ENCODE results near the gene CXCL17.

Gene CXCL17

GRCh38 chr19:42397263-42398166, 45.2 kb downstream of the CXCL17 start:
- DNase-seq = no peak

GRCh38 chr19:42396381-42397262, 46.1 kb downstream of the CXCL17 start:
- DNase-seq = peak; percentile 71 to 92 (median 74)

- DNase-seq = no peak
Measured at GRCh38 chr19:42394751-42395150, 48.0 kb downstream of the CXCL17 start.

- DNase-seq = no peak
Measured at GRCh38 chr19:42392165-42392564, 50.6 kb downstream of the CXCL17 start.

DNA sequence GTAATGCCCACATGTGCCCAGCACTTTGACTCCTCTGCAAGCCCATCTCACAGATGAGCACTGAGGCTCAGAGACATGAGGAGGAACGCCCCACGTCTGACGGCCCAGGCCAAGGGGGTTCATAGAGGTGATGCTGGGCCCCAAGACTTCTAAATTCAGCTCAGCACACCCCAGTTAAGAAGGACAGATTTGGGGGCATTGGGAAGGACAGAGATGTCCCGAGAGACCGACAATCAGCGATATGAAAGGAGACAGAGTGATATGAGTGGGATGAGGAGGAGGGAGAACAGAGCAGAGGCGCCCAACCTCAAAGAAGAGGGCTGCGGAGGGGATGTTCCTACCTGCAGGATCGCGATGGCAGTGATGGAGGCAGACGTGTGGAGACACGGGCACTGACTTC, 52.8 kb downstream of the CXCL17 start, which contains the start of gene CNFN:
CNFN (minus strand) TSS at position 399 of the 400 bp plus-strand sequence. CDS start 1,260 bp downstream, outside the sequence.
- DNase-seq = no peak

DNA sequence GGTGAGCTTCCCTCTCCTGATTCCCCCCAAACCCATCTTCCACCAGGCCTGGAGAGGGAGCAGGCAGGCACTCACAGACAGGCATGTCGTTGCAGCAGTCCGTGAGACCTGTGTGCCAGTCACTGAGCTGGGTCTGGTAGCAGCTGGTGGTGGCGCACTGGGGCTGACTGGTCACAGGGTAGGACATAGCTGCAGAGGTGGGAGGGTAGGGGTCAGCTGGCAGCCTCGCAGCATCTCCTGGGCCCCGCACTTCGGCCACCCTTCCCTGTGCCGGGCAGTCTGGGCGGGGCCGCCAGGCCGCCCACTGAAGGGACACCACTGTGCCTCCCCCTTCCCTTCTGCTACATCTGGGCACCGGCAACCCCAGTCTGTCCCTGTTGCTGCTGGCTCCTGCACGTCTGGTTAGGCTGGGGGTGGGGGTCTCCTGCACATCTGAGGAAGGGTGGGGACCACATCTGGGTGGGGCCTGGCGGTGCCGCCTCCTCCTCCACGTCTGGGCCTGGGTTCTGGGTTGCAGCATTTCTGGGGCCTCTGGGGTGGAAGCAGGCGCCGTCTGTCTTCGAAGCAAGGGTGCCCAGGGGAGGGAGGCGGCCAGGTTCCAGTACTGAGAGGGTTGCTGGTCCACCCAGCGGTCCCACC, 53.8 kb downstream of the CXCL17 start:
- DNase-seq = no peak

DNA sequence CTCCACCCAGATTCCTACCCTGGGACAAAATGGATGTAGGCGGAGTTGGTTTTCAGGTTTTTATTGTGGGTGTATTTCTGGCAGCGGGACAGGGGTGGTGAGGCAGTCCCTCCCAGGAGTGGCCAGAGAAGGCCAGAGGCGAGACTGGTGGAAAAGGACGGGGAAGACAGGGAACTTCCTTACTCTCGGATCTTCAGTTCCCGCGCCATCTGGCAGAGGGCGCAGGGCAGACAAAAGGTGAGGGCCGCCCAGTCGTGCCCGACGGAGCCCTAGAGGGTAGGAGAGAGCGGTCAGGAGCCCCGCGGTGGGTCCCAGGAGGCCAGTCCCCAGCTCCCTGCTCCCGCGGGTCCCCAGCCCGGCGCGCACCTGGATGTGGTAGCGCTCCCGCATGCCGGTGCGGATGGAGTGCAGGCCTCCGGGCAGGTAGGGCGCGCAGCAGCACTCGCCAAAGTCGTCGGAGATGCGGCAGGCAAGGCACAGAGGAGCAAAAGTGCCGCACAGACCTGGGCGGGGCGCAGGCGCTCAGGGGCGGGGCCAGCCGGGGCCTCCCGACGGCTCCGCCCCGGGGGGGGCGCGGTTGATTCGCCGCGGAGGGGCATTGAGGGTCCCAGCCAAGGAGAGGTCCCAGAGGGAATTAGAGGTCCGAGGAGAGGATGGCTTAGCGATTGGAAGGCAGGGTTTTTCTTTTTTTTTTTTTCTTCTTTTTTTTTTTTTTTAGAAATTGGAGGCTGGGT, 55.6 kb downstream of the CXCL17 start:
- peak; percentile 27 to 48 (median 42) for DNase-seq

DNA sequence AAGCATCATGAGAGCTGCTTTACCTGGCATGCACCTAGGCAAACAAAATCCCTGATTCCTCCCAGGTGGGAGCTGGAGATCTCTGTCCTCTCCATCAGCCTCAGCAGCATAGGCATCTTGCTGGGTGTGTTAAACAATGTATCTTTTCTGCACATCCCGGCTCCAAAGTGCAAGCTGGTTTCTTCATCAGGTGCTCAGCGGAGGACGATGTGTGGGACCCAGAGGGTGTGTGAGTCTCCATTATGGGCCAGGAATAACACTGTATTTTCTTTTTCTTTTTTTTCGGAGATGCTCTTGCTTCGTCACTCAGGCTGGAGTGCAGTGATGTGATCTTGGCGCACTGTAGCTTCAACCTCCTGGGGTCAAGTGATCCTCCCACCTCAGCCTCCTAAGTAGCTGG, 62.6 kb downstream of the CXCL17 start:
- DNase-seq = no peak

Data from activated CD4-positive, CD25-positive, alpha-beta regulatory T cell (primary cell).